Stomach (tissue), 9 donors: ENCODE data around the gene CHGA. TPM values are rescaled to one million over a fixed set of nuclear protein-coding genes. Genes with fewer than 3 reads are reported as not detected.

Experiments
- DNase-seq, 2 donors: peaks; one replicate each; pipeline versions ENCODE4 v3.0.0 to v3.0.0-alpha.2; 2013 to 2019
- H3K27ac ChIP-seq, 5 donors: fragments of 200-600 bp in 4 of 5; sonication (generic) in 4 of 5; one replicate each; pipeline ENCODE4 v1.5.1; 2013 to 2019; ENCODE audit warnings: mild to moderate bottlenecking in 1 of 5, moderate library complexity in 1 of 5
- H3K27me3 ChIP-seq, 3 donors: fragments of 200-600 bp; sonication (generic); one replicate each; pipeline ENCODE4 v1.5.1; 2017 to 2019; ENCODE audit warnings: mixed run types in 1 of 3
- H3K36me3 ChIP-seq, 4 donors: fragments of 200-600 bp; sonication (generic); 1 replicate in 3 of 4; 2 replicates in 1 of 4; pipeline ENCODE4 v1.5.1; 2016 to 2019
- H3K4me1 ChIP-seq, 4 donors: fragments of 200-600 bp; sonication (generic); one replicate each; pipeline ENCODE4 v1.5.1; 2016 to 2019
- H3K4me3 ChIP-seq, 4 donors: fragments of 200-600 bp; sonication (generic) in 3 of 4; one replicate each; pipeline ENCODE4 v1.5.1; 2016 to 2019; ENCODE audit warnings: mild to moderate bottlenecking in 1 of 4
- H3K9me3 ChIP-seq, 4 donors: fragments of 200-600 bp; sonication (generic); one replicate each; pipeline ENCODE4 v1.5.1; 2016 to 2019
- CTCF ChIP-seq, 7 experiments: fragments of 450-650 bp in 4 of 7; fragments of 200-600 bp in 3 of 7; sonication (generic) in 3 of 7; IDR thresholded peaks; one replicate each; pipeline ENCODE4 v1.5.1; 2016 to 2019; ENCODE audit warnings: antibody characterized with exemption in 7 of 7, control low read depth in 2 of 7, mild to moderate bottlenecking in 1 of 7
- EP300 ChIP-seq: sonication (generic); formaldehyde crosslinking; IDR thresholded peaks from one replicate; pipeline ENCODE4 v1.6.1; 2017; ENCODE audit warnings: antibody characterized with exemption
- POLR2A ChIP-seq, 4 donors: fragments of 450-650 bp; IDR thresholded peaks; one replicate each; pipeline ENCODE4 v1.6.1; 2016; ENCODE audit warnings: antibody characterized with exemption in 4 of 4, control low read depth in 2 of 4, mild to moderate bottlenecking in 1 of 4, moderate library complexity in 1 of 4
- POLR2AphosphoS5 ChIP-seq, 3 donors: sonication (generic); formaldehyde crosslinking; IDR thresholded peaks; one replicate each; pipeline ENCODE4 v1.6.1; 2016; ENCODE audit warnings: antibody characterized with exemption in 3 of 3
- WGBS, 5 donors: extraction: QIAGEN DNeasy Blood & Tissue Kit in 3 of 5; methylation state at CpG; one replicate each; pipeline versions ENCODE4 v1.1.5 to v1.1.7; 2013 to 2018; 5-methylcytosine and 5-hydroxymethylcytosine counted together
- intact Hi-C: fragments of 100-400 bp; cut with DNase I; formaldehyde crosslinking; loops from one replicate; pipeline ENCODE4 v1.15.1; 2023; ENCODE audit warnings: low total_unique reads
- polyA plus RNA-seq, 3 donors: library from polyadenylated mRNA; stranded (reverse); fragments of 200-250 nt; gene quantifications; one replicate each; pipeline ENCODE4 v1.2.3, GENCODE V29; 2013
- total RNA-seq, 5 donors: library from RNA; depleted of rRNA; stranded (reverse); fragments of >200 nt; gene quantifications; one replicate each; pipeline versions ENCODE4 v1.1.0 to v1.2.3, GENCODE V29; 2014 to 2016
- donor health status: healthy with polysubstance abuse.
- donor health status: Bipolar disorder and iron deficiency.
- donor health status: healthy.

The CHGA gene
- total and polyA plus RNA-seq, 8 donors: 2.3 to 455 (median 132) TPM

GRCh38 chr14:92937051-92937937 is 14.3 kb downstream of the CHGA start:
- no peak overlapping the region for H3K27ac ChIP-seq
- intact Hi-C loops: no loop called here
- peak in 1 of 2 donors; percentile 30 for DNase-seq

GRCh38 chr14:92938235-92938875 is 15.4 kb downstream of the CHGA start:
- no peak for DNase-seq
- no peak for TF ChIP-seq EP300
- TF ChIP-seq POLR2AphosphoS5 (IDR thresholded peaks at IDR 0.05): no peak
- no peak for TF ChIP-seq POLR2A (IDR thresholded peaks at IDR 0.05)
- TF ChIP-seq CTCF (IDR thresholded peaks at IDR 0.05): no peak
- Histone ChIP-seq H3K4me3 (no peak overlapping the region), H3K9me3 (no peaks in the 10 kb centered on the region), H3K36me3 (peaks cover 17 to 76% (median 69%) of the 10 kb centered on the region in 4 donors), H3K4me1 (no peaks in the 10 kb centered on the region), H3K27me3 (no peaks in the 10 kb centered on the region), H3K27ac (no peak overlapping the region)
- intact Hi-C loops: no loop called here
- WGBS, 5 donors: 75 to 88% (median 82%) methylated on average over 6 to 9 of the region's 9 CpGs

More at GRCh38 chr14:92937051-92937937, 14.3 kb downstream of the CHGA start:
- Histone ChIP-seq H3K4me1 (no peaks in the 10 kb centered on the region), H3K27me3 (no peaks in the 10 kb centered on the region), H3K36me3 (peaks cover 8 to 66% (median 58%) of the 10 kb centered on the region in 4 donors), H3K9me3 (no peaks in the 10 kb centered on the region), H3K4me3 (no peak overlapping the region)
- WGBS, 5 donors: 82 to 87% (median 84%) methylated on average over 12 to 16 of the region's 16 CpGs
- TF ChIP-seq CTCF (IDR thresholded peaks at IDR 0.05) (no peak), POLR2A (IDR thresholded peaks at IDR 0.05) (no peak), POLR2AphosphoS5 (IDR thresholded peaks at IDR 0.05) (no peak), EP300 (no peak)

- 92 to 96% (median 94%) methylated on average over 18 to 27 of the region's 27 CpGs for WGBS, 5 donors
- no peaks in the 10 kb centered on the region for H3K4me1 ChIP-seq
- intact Hi-C loops: no loop called here
- no peaks in the 10 kb centered on the region for H3K27me3 ChIP-seq
- no peak for TF ChIP-seq EP300
- TF ChIP-seq POLR2AphosphoS5 (IDR thresholded peaks at IDR 0.05): no peak
- no peak for TF ChIP-seq POLR2A (IDR thresholded peaks at IDR 0.05)
- no peak for TF ChIP-seq CTCF (IDR thresholded peaks at IDR 0.05)
- H3K36me3 ChIP-seq: peaks cover 17 to 83% (median 76%) of the 10 kb centered on the region in 4 donors
- H3K4me3 ChIP-seq: no peak overlapping the region
- H3K27ac ChIP-seq: no peak overlapping the region
- no peaks in the 10 kb centered on the region for H3K9me3 ChIP-seq
- DNase-seq: no peak
Measured at GRCh38 chr14:92938890-92939671, 16.1 kb downstream of the CHGA start.

- no peak overlapping the region for H3K4me3 ChIP-seq
- H3K27ac ChIP-seq: no peak overlapping the region
- H3K9me3 ChIP-seq: no peaks in the 10 kb centered on the region
- no peak for TF ChIP-seq POLR2A (IDR thresholded peaks at IDR 0.05)
- no peak for TF ChIP-seq POLR2AphosphoS5 (IDR thresholded peaks at IDR 0.05)
- no peak for TF ChIP-seq EP300
- no peak for TF ChIP-seq CTCF (IDR thresholded peaks at IDR 0.05)
- H3K27me3 ChIP-seq: no peaks in the 10 kb centered on the region
- no peaks in the 10 kb centered on the region for H3K4me1 ChIP-seq
- peaks cover 17 to 90% (median 82%) of the 10 kb centered on the region in 4 donors for H3K36me3 ChIP-seq
- DNase-seq: no peak
- intact Hi-C loops: no loop called here
- 83 to 90% (median 87%) methylated on average over 12 of the region's 12 CpGs for WGBS, 5 donors
Measured at GRCh38 chr14:92939699-92940098, 16.7 kb downstream of the CHGA start.
